Embryonic facial prominence (tissue), 1 donor: ENCODE results near the gene DPP4.

ENCODE experiments used
- DNase-seq: peaks from one replicate; pipeline ENCODE4 v3.0.0-alpha.2; 2016; ENCODE audit errors: extremely low spot score

Gene DPP4

GRCh38 chr2:162021516-162022058 is 52.4 kb downstream of the DPP4 start:
- DNase-seq, result no peak

GRCh38 chr2:162018530-162018929 is 55.5 kb downstream of the DPP4 start:
- no peak for DNase-seq

- no peak for DNase-seq
Observed at GRCh38 chr2:162017233-162017632, 56.8 kb downstream of the DPP4 start.

- no peak for DNase-seq
Observed at GRCh38 chr2:162016080-162016479, 57.9 kb downstream of the DPP4 start.

GRCh38 chr2:162014751-162015150 is 59.3 kb downstream of the DPP4 start:
- no peak for DNase-seq

- no peak for DNase-seq
Observed at GRCh38 chr2:162013514-162014475, 60.2 kb downstream of the DPP4 start.

GRCh38 chr2:162012565-162013058 is 61.4 kb downstream of the DPP4 start:
- no peak for DNase-seq

GRCh38 chr2:162011706-162012564 is 62.1 kb downstream of the DPP4 start:
- DNase-seq, result no peak

GRCh38 chr2:162009543-162009942 is 64.5 kb downstream of the DPP4 start:
- no peak for DNase-seq

GRCh38 chr2:162007447-162008040 is 66.5 kb downstream of the DPP4 start:
- no peak for DNase-seq

GRCh38 chr2:162006337-162006736 is 67.7 kb downstream of the DPP4 start:
- DNase-seq, result no peak

- no peak for DNase-seq
Observed at GRCh38 chr2:162004031-162004430, 70.0 kb downstream of the DPP4 start.

- DNase-seq, result no peak
Observed at GRCh38 chr2:162002623-162003235, 71.3 kb downstream of the DPP4 start.

GRCh38 chr2:162000431-162000830 is 73.6 kb downstream of the DPP4 start:
- DNase-seq, result no peak

- DNase-seq, result no peak
Observed at GRCh38 chr2:161999321-161999720, 74.7 kb downstream of the DPP4 start.

GRCh38 chr2:161998857-161999256 is 75.2 kb downstream of the DPP4 start:
- no peak for DNase-seq

GRCh38 chr2:161997916-161998471 is 76.0 kb downstream of the DPP4 start:
- DNase-seq, result no peak

- peak; percentile 14 for DNase-seq
Observed at GRCh38 chr2:161995553-161996016, 78.4 kb downstream of the DPP4 start.

- DNase-seq, result no peak
Observed at GRCh38 chr2:161994761-161995520, 79.1 kb downstream of the DPP4 start.

GRCh38 chr2:161992531-161992930 is 81.5 kb downstream of the DPP4 start:
- DNase-seq, result no peak
